Peyer's patch (tissue), 4 donors: ENCODE measurements around the gene PRM3.

ENCODE experiments used
- POLR2A ChIP-seq, 2 donors: fragments of 450-650 bp; IDR thresholded peaks; one replicate each; pipeline ENCODE4 v1.5.1; 2017; ENCODE audit warnings: antibody characterized with exemption in 2 of 2, mild to moderate bottlenecking in 2 of 2, moderate library complexity in 2 of 2
- TF ChIP-seq, protein P1 (sequence below), 6 experiments: fragments of 450-650 bp in 4 of 6; fragments of 200-600 bp in 2 of 6; sonication (generic) in 1 of 6; IDR thresholded peaks; one replicate each; pipeline ENCODE4 v1.5.1; 2017 to 2019; ENCODE audit warnings: antibody characterized with exemption in 6 of 6, mild to moderate bottlenecking in 3 of 6, moderate library complexity in 1 of 6

DNA sequence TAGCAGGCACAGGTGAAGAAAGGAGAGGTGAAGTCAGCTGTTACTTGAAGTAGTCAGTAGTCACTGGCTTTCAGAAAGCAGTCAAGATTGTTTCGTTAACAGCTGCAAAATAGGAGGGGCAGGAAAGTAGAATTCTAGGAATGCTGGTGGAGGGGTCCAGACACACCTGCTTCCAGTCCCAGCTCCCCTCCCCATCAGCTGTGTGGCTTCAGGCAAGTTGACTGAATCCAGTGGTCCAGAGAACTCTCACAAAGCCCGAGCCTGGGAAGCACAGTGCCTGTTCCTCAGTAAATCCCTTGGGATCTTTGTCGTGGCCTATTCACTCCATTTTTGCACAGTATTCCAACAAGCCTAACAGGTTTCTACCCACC, 12.8 kb downstream of the PRM3 start:
- TF ChIP-seq, protein P1, sequence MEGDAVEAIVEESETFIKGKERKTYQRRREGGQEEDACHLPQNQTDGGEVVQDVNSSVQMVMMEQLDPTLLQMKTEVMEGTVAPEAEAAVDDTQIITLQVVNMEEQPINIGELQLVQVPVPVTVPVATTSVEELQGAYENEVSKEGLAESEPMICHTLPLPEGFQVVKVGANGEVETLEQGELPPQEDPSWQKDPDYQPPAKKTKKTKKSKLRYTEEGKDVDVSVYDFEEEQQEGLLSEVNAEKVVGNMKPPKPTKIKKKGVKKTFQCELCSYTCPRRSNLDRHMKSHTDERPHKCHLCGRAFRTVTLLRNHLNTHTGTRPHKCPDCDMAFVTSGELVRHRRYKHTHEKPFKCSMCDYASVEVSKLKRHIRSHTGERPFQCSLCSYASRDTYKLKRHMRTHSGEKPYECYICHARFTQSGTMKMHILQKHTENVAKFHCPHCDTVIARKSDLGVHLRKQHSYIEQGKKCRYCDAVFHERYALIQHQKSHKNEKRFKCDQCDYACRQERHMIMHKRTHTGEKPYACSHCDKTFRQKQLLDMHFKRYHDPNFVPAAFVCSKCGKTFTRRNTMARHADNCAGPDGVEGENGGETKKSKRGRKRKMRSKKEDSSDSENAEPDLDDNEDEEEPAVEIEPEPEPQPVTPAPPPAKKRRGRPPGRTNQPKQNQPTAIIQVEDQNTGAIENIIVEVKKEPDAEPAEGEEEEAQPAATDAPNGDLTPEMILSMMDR (IDR thresholded peaks at IDR 0.05) = no peak
- TF ChIP-seq POLR2A (IDR thresholded peaks at IDR 0.05) = no peak
